ENCODE results near the gene KCNE3. TPM values are rescaled to one million over a fixed set of nuclear protein-coding genes. Genes with fewer than 3 reads are reported as not detected.

Gene KCNE3
- total and polyA plus RNA-seq, 2 of the 4 experiments (the other 2 are of a cell fraction): 0.05 to 0.18 TPM

DNA sequence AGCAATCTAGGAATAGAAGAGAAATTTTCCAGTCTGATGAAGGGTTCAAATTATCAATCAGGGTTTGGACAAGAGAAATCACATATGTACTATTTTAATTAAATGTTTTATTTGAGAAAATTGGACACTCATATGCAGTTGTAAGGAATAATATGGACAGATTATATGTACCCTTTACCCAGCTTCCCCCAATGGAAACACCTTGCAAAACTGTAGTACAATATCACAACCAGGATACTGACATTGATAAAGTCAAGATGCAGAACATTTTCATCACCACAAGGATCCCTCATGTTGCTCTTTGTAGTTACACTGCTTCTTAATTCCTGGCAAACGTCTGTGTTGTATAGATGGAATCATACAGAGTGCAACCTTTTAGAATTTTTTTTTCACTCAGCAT, 27.6 kb upstream of the KCNE3 start:
- no CpG with 5 or more reads among the region's 1 CpG for WGBS, 2 experiments (ENCODE audit: extremely low coverage in 2 of 2, insufficient read length in 1 of 2)
- no peaks in the 10 kb centered on the region for H3K4me1 ChIP-seq (ENCODE audit: control insufficient read depth, insufficient read depth, low read length)
- H2BK5ac ChIP-seq (ENCODE audit: low read depth, low read length, poor library complexity, severe bottlenecking): no peak overlapping the region
- no TSS peak for BruUV-seq (replicated peaks)
- H2AK9ac ChIP-seq (replicated peaks; ENCODE audit: low read depth, low read length, poor library complexity): no peak overlapping the region
- ATAC-seq (ENCODE audit: low read depth) (no peak), DNase-seq (no peak)
- no peak overlapping the region for H3K4me2 ChIP-seq (ENCODE audit: low read depth, low read length)
- no peaks in the 10 kb centered on the region for H4K20me1 ChIP-seq (ENCODE audit: insufficient read depth, low read length)
- no peak overlapping the region for H3K9ac ChIP-seq (ENCODE audit: low read depth, low read length)
- H4K91ac ChIP-seq (ENCODE audit: insufficient read depth, low read depth, low read length): no peak overlapping the region
- H2BK20ac ChIP-seq (ENCODE audit: low read depth, low read length): no peak overlapping the region
- H4K5ac ChIP-seq (ENCODE audit: low read depth, low read length): no peak overlapping the region
- no peak overlapping the region for H3K27ac ChIP-seq (ENCODE audit: insufficient read depth, low read length)
- no peak overlapping the region for H3K56ac ChIP-seq (ENCODE audit: extremely low read depth, insufficient read depth, low read length)
- H2AFZ ChIP-seq (replicated peaks; ENCODE audit: low read length, poor library complexity): no peak overlapping the region
- POLR2A ChIA-PET (ENCODE audit: unreplicated experiment): interaction anchor here (0.7 kb wide), 1 partner anchor 920 kb away, joined by 3 read pairs; no protein-coding TSS in a partner anchor
- H3K14ac ChIP-seq (replicated peaks; ENCODE audit: low read depth, low read length): no peak overlapping the region
- no peaks in the 10 kb centered on the region for H3K9me3 ChIP-seq (ENCODE audit: control insufficient read depth, insufficient read depth, low read length)
- no peak overlapping the region for H3K4ac ChIP-seq (ENCODE audit: low read depth, low read length)
- H4K8ac ChIP-seq (ENCODE audit: low read depth in 2 of 2, low read length in 2 of 2): no peak overlapping the region
- H2BK15ac ChIP-seq (ENCODE audit: low read depth, low read length): no peak overlapping the region
- no peak overlapping the region for H3K4me3 ChIP-seq (ENCODE audit: insufficient read depth, low read depth, low read length)
- in situ Hi-C loops (cut with MboI; ENCODE audit: low sequenced_read_pairs): no loop called here
- dilution Hi-C loops (cut with HindIII; ENCODE audit: low sequenced_read_pairs, unreplicated experiment): no loop called here
- CTCF ChIA-PET: no interaction called here
- no peaks in the 10 kb centered on the region for H3K27me3 ChIP-seq (ENCODE audit: control insufficient read depth, insufficient read depth, low read length)
- H3K9me1 ChIP-seq (ENCODE audit: insufficient read depth, low read length): peaks cover 8% of the 10 kb centered on the region; the same call in 1 of the 2 replicates
- intact Hi-C loops (cut with micrococcal nuclease): no loop called here
- no peak overlapping the region for H3K18ac ChIP-seq (ENCODE audit: low read depth, low read length)
- H2BK120ac ChIP-seq (ENCODE audit: low read depth, low read length): no peak overlapping the region
- TF ChIP-seq MAZ (IDR thresholded peaks at IDR 0.05; ENCODE audit: borderline replicate concordance, low read depth, low read length): no peak
- no peak for TF ChIP-seq RCOR1 (IDR thresholded peaks at IDR 0.05; ENCODE audit: insufficient replicate concordance, low read length)
- TF ChIP-seq SMC3 (IDR thresholded peaks at IDR 0.05; ENCODE audit: low read depth, low read length): no peak
- TF ChIP-seq, protein P1, sequence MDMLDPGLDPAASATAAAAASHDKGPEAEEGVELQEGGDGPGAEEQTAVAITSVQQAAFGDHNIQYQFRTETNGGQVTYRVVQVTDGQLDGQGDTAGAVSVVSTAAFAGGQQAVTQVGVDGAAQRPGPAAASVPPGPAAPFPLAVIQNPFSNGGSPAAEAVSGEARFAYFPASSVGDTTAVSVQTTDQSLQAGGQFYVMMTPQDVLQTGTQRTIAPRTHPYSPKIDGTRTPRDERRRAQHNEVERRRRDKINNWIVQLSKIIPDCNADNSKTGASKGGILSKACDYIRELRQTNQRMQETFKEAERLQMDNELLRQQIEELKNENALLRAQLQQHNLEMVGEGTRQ (IDR thresholded peaks at IDR 0.05; ENCODE audit: low read depth, low read length): no peak
- TF ChIP-seq, protein P2, sequence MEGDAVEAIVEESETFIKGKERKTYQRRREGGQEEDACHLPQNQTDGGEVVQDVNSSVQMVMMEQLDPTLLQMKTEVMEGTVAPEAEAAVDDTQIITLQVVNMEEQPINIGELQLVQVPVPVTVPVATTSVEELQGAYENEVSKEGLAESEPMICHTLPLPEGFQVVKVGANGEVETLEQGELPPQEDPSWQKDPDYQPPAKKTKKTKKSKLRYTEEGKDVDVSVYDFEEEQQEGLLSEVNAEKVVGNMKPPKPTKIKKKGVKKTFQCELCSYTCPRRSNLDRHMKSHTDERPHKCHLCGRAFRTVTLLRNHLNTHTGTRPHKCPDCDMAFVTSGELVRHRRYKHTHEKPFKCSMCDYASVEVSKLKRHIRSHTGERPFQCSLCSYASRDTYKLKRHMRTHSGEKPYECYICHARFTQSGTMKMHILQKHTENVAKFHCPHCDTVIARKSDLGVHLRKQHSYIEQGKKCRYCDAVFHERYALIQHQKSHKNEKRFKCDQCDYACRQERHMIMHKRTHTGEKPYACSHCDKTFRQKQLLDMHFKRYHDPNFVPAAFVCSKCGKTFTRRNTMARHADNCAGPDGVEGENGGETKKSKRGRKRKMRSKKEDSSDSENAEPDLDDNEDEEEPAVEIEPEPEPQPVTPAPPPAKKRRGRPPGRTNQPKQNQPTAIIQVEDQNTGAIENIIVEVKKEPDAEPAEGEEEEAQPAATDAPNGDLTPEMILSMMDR (conservative IDR thresholded peaks at IDR 0.05; ENCODE audit: low read depth, low read length): no peak
- TF ChIP-seq MAFK (IDR thresholded peaks at IDR 0.05; ENCODE audit: low read depth, low read length): no peak
- no peak for TF ChIP-seq FOS (IDR thresholded peaks at IDR 0.05; ENCODE audit: low read depth, low read length)
- no peak for TF ChIP-seq RFX5 (IDR thresholded peaks at IDR 0.05; ENCODE audit: low read depth, low read length)
- no peak for TF ChIP-seq CHD1 (IDR thresholded peaks at IDR 0.05; ENCODE audit: low read depth, low read length)
- TF ChIP-seq CEBPB (IDR thresholded peaks at IDR 0.05; ENCODE audit: low read depth, low read length): no peak
- TF ChIP-seq BHLHE40 (IDR thresholded peaks at IDR 0.05; ENCODE audit: low read depth, low read length): no peak
- TF ChIP-seq, protein P3, sequence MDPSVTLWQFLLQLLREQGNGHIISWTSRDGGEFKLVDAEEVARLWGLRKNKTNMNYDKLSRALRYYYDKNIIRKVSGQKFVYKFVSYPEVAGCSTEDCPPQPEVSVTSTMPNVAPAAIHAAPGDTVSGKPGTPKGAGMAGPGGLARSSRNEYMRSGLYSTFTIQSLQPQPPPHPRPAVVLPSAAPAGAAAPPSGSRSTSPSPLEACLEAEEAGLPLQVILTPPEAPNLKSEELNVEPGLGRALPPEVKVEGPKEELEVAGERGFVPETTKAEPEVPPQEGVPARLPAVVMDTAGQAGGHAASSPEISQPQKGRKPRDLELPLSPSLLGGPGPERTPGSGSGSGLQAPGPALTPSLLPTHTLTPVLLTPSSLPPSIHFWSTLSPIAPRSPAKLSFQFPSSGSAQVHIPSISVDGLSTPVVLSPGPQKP (IDR thresholded peaks at IDR 0.05; ENCODE audit: borderline replicate concordance, low read depth, low read length): no peak
- TF ChIP-seq RAD21 (IDR thresholded peaks at IDR 0.05; ENCODE audit: low read length): no peak
- TF ChIP-seq NFE2L2 (IDR thresholded peaks at IDR 0.05; ENCODE audit: low read depth, low read length): no peak
- TF ChIP-seq MXI1 (IDR thresholded peaks at IDR 0.05; ENCODE audit: borderline replicate concordance, low read depth, low read length): no peak
- TF ChIP-seq POLR2A (IDR thresholded peaks at IDR 0.05; ENCODE audit: low read depth, low read length): no peak
- H2AK5ac ChIP-seq (ENCODE audit: low read depth, low read length): no peak overlapping the region
- H3K79me1 ChIP-seq (ENCODE audit: low read depth in 1 of 2, low read length in 2 of 2): peaks cover 0 to 4% of the 10 kb centered on the region in 2 experiments; a peak in 1 of 4 replicates
- H3K36me3 ChIP-seq (ENCODE audit: control insufficient read depth, insufficient read depth, low read length): no peaks in the 10 kb centered on the region
- H3K23ac ChIP-seq (ENCODE audit: low read depth, low read length): no peak overlapping the region
